PFSK-1 (cell line): ENCODE results near the gene RALY.

Experiments
- POLR2AphosphoS5 ChIP-seq: IDR thresholded peaks from 2 replicates; pipeline ENCODE4 v1.6.1; 2012; ENCODE audit warnings: low read depth, mild to moderate bottlenecking, control low read depth, low read length, moderate library complexity
- SIN3A ChIP-seq: IDR thresholded peaks from 2 replicates; pipeline ENCODE4 v1.6.1; 2012; ENCODE audit warnings: mild to moderate bottlenecking, low read length, moderate library complexity, borderline replicate concordance; ENCODE audit not compliant: insufficient read depth

GRCh38 chr20:34111702-34112599, 118.2 kb downstream of the RALY start, which contains the start of gene EIF2S2:
- TF ChIP-seq SIN3A: peak; percentile 76; the same call in 1 of the 2 replicates
- peak; percentile 93 for TF ChIP-seq POLR2AphosphoS5
